Measurements from ENCODE around the gene RAB6A. TPM values are rescaled to one million over a fixed set of nuclear protein-coding genes. Genes with fewer than 3 reads are reported as not detected.

RAB6A gene
- total and polyA plus RNA-seq, 10 of the 15 experiments (the other 5 are each of a cell fraction or from before 2014, with no cell fraction given): 9.8 to 107 (median 34.1) TPM

GRCh38 chr11:73750228-73750627, 10.6 kb downstream of the RAB6A start (continued):
- TF ChIP-seq, protein P1, sequence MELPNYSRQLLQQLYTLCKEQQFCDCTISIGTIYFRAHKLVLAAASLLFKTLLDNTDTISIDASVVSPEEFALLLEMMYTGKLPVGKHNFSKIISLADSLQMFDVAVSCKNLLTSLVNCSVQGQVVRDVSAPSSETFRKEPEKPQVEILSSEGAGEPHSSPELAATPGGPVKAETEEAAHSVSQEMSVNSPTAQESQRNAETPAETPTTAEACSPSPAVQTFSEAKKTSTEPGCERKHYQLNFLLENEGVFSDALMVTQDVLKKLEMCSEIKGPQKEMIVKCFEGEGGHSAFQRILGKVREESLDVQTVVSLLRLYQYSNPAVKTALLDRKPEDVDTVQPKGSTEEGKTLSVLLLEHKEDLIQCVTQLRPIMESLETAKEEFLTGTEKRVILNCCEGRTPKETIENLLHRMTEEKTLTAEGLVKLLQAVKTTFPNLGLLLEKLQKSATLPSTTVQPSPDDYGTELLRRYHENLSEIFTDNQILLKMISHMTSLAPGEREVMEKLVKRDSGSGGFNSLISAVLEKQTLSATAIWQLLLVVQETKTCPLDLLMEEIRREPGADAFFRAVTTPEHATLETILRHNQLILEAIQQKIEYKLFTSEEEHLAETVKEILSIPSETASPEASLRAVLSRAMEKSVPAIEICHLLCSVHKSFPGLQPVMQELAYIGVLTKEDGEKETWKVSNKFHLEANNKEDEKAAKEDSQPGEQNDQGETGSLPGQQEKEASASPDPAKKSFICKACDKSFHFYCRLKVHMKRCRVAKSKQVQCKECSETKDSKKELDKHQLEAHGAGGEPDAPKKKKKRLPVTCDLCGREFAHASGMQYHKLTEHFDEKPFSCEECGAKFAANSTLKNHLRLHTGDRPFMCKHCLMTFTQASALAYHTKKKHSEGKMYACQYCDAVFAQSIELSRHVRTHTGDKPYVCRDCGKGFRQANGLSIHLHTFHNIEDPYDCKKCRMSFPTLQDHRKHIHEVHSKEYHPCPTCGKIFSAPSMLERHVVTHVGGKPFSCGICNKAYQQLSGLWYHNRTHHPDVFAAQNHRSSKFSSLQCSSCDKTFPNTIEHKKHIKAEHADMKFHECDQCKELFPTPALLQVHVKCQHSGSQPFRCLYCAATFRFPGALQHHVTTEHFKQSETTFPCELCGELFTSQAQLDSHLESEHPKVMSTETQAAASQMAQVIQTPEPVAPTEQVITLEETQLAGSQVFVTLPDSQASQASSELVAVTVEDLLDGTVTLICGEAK (IDR thresholded peaks at IDR 0.05; ENCODE audit: borderline replicate concordance): no peak
- TF ChIP-seq NFYB (IDR thresholded peaks at IDR 0.05; ENCODE audit: insufficient read depth, low read depth, low read length) (no peak), ZNF687 (IDR thresholded peaks at IDR 0.05) (no peak)

DNA sequence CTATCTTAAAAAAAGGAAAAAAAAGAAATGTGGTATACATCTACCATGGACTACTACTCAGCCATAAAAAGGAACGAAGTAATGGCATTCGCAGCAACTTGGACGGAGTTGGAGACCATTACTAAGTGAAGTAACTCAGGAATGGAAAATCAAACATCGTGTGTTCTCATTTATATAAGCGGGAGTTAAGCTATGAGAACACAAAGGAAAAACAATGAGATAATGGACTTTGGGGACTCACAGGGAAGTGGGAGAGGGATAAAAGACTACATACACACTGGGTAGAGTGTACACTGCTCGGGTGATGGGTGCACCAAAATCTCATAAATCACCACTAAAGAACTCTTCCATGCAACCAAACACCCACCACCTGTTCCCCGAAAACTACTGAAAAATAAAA, 11.8 kb downstream of the RAB6A start:
- WGBS (ENCODE audit: insufficient coverage, insufficient replicate concordance, low lambda C conversion rate, missing lambda C conversion rate): 92% methylated on average over 7 of the region's 7 CpGs
- no TSS peak for BruUV-seq (replicated peaks)
- RAD21 ChIA-PET (ENCODE audit: unreplicated experiment): no interaction called here

More for the DNA sequence above, 11.8 kb downstream of the RAB6A start:
- H3K79me2 ChIP-seq (ENCODE audit: control insufficient read depth, insufficient read depth, low read length): peaks cover 56% of the 10 kb centered on the region
- H2AFZ ChIP-seq (ENCODE audit: control insufficient read depth, low read depth, low read length): no peak overlapping the region
- H3K27me3 ChIP-seq (replicated peaks in 1 of 2; ENCODE audit: control insufficient read depth in 2 of 2, insufficient read depth in 2 of 2, low read length in 1 of 2): no peaks in the 10 kb centered on the region
- SMC1A ChIA-PET (ENCODE audit: uncharacterized antibody, unreplicated experiment): no interaction called here
- TF ChIP-seq RB1 (IDR thresholded peaks at IDR 0.05; ENCODE audit: borderline replicate concordance) (no peak), ZNF207 (IDR thresholded peaks at IDR 0.05; ENCODE audit: borderline replicate concordance) (no peak), ATF7 (IDR thresholded peaks at IDR 0.05; ENCODE audit: low read depth) (no peak), ATF3 (IDR thresholded peaks at IDR 0.05; ENCODE audit: borderline replicate concordance, extremely low read depth, low read depth, low read length) (no peak), ETV6 (conservative IDR thresholded peaks at IDR 0.05 in 1 of 2, IDR thresholded peaks at IDR 0.05 in 1 of 2; ENCODE audit: borderline replicate concordance in 1 of 2, low read depth in 1 of 2) (no peak), SREBF2 (IDR thresholded peaks at IDR 0.05; ENCODE audit: low read length) (no peak), HDGF (IDR thresholded peaks at IDR 0.05) (no peak), JUND (IDR thresholded peaks at IDR 0.05; ENCODE audit: low read depth, low read length) (no peak)
- TF ChIP-seq, protein P2, sequence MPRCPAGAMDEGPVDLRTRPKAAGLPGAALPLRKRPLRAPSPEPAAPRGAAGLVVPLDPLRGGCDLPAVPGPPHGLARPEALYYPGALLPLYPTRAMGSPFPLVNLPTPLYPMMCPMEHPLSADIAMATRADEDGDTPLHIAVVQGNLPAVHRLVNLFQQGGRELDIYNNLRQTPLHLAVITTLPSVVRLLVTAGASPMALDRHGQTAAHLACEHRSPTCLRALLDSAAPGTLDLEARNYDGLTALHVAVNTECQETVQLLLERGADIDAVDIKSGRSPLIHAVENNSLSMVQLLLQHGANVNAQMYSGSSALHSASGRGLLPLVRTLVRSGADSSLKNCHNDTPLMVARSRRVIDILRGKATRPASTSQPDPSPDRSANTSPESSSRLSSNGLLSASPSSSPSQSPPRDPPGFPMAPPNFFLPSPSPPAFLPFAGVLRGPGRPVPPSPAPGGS (IDR thresholded peaks at IDR 0.05; ENCODE audit: borderline replicate concordance, insufficient read depth, low read depth, low read length, poor library complexity, severe bottlenecking): no peak
- no peaks in the 10 kb centered on the region for H3K4me1 ChIP-seq (ENCODE audit: control insufficient read depth, insufficient read depth, low read length)
- H3K4me2 ChIP-seq (ENCODE audit: control insufficient read depth, insufficient read depth): no peak overlapping the region
- no peak overlapping the region for H3K27ac ChIP-seq (ENCODE audit: control insufficient read depth, insufficient read depth)
- DNase-seq (ENCODE audit: low read depth, low spot score) (no peak), ATAC-seq (no peak), FAIRE-seq (no peak)
- POLR2A ChIA-PET: interaction anchor here (0.5 to 0.6 kb wide), 2 partner anchors 14 to 143 kb away, joined by 3 to 7 read pairs; no protein-coding TSS in a partner anchor
- intact Hi-C loops (cut with micrococcal nuclease; ENCODE audit: unreplicated experiment): no loop called here
- in situ Hi-C loops (cut with MboI): no loop called here
- H3K9me3 ChIP-seq (replicated peaks; ENCODE audit: control insufficient read depth, insufficient read depth, low read length): no peaks in the 10 kb centered on the region
- H4K20me1 ChIP-seq (ENCODE audit: control insufficient read depth, insufficient read depth): no peaks in the 10 kb centered on the region
- no peak overlapping the region for H3K9ac ChIP-seq (ENCODE audit: control insufficient read depth, insufficient read depth, low read length)
- CTCF ChIA-PET: interaction anchor here (1.0 kb wide), 1 partner anchor 87 kb away, joined by 3 read pairs; no protein-coding TSS in a partner anchor
- H3K36me3 ChIP-seq (ENCODE audit: control insufficient read depth in 2 of 2, insufficient read depth in 2 of 2, low read length in 1 of 2): no peaks in the 10 kb centered on the region; a peak in 2 of 4 replicates
- H3K4me3 ChIP-seq: no peak overlapping the region

All from GM12878 (cell line).